ENCODE results near the gene PSMB3. TPM values are rescaled to one million over a fixed set of nuclear protein-coding genes. Genes with fewer than 3 reads are reported as not detected.
"Not testable (repeated sequence)": the region's sequence is repeated elsewhere in the genome, so short reads cannot be mapped to it uniquely, and the experiment has no call there.

The PSMB3 gene
- total RNA-seq, 1 donor from 2014 or later, result 179 TPM

- ATAC-seq, result peak; percentile 26
Observed at GRCh38 chr17:38749223-38750043, 3.1 kb upstream of the PSMB3 start.

DNA sequence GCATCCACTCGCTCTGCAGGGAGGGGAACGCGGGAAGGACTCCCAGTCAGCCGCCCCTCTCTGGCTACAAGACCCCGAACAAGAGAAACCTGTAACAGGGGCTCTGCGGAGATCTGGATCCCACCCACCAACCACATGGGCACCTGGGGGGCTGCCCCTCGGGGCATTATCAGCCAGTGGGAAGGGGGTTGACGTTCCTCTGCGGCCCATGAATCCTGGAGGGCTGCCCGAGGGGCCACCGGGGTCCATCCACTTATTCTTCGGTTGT lies 2.6 kb upstream of the PSMB3 start:
- no peak for ATAC-seq

DNA sequence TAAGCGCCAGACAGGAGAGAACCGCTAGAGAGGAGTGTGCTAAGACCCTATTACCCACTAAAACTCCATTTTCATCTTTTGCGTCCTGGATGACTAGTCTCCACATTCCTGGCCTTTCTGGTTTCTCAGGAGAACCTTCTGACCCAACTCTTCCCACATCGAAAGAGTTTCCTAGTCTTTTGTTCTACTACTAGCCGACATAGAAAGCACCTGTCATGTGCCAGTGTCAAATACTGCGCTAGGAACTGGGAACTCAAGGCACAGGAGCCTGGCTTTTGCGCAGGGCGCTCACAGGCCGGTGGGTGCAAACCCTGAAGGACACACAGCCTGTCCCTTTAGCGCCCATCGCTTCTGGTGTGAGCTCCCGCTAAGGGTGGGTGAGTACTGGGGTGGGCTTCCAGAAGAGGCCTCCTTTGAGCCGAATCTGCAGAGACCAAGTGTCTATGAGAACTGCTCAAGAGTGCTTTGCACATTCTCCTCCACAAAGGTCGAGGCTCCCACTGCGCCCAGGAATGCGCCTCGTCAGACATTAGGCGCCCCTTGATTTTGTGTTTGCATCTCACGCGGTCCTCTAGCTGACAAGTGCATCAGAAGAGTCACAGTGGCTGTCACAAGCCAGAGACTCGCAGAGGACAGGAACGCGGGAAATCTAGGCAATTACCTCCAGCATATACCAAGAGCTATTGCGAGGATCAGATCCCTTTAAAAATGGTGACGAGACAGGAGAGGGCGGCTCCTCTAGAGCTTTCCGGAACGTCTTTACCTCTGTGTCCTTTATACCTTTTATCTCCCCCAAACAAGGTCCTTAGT lies 2.0 kb upstream of the PSMB3 start:
- ATAC-seq, result no peak

DNA sequence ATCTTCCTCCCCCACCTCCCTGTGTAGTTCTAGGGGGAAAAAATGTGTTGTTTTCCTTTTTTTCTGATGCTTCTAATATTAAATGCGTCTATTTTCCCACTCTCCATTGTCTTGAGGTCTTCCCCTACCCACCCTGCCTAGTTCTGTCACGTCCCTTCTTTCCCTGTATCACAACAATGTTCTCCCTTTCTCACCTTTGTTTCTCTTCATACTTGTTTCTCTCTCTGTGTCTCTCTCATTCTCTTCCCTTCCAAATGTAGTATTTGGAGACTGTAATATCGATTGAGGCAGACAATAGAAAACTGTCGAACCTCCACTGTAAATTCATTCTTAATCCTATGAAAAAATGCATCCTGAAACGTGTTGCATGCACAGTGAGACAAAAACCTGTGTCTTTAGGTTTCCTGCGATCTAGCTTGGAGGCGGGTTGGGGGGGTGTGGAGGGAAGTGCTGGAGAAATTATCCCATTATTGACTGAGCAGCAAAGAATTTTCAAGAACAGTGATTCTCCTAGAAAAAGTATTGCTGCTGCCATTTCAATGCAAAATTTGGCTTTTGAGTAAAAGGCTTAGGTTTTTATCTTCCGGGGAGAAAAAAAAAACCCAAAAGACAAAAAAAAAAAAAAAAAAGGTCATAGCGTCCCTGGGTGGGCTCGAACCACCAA lies 1.3 kb upstream of the PSMB3 start:
- ATAC-seq, result no peak

DNA sequence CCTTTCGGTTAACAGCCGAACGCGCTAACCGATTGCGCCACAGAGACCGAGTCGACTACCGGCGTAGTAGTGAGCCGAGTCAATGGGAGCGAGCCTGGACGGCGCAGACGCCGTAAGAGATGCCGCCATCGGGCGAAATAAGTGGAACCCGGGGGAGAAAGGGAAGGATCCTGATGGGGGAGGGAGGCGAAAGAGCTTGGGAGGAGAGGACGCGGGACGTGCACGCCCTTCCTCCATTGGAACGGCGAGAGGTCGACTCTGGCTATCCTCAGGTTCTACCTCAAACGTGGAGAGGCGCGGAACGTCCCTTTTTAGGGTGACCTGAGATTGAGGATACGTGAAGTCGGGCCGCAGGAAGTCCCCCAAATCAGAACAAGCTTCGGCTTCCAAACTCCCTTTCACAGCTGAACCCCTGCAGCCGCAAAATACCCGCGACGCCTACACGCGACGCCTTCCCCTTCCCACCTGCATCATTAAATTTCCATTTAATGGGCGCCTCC lies 683 bp upstream of the PSMB3 start:
- ATAC-seq, result peak; percentile 58

- ATAC-seq, result no peak
Observed at GRCh38 chr17:38753071-38753506, 548 bp downstream of the PSMB3 start.

DNA sequence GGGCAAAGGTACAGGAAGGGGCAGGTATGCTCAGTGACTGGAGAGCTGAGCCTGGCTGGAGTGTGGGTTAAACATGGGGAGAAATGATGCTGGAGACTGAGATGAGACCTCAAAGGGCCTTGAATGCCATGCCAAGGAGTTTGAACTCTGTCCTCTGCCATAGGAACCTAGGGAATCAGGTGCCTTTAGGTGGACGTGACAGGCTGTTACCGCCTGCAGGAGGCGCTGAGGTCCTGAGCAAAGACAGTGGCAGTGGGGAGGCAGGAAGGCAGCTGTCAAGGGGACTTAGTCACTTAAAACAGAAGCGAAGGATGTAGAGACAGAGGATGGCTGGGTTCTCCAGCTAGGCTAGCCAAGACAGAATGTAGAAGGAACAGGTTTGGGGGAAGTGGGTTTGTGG lies 9.1 kb downstream of the PSMB3 start:
- no peak for ATAC-seq

GRCh38 chr17:38762231-38762630 lies 9.7 kb downstream of the PSMB3 start:
- ATAC-seq, result no peak

- ATAC-seq, result no peak
Observed at GRCh38 chr17:38766341-38766740, 13.8 kb downstream of the PSMB3 start.

GRCh38 chr17:38768417-38768816 lies 15.9 kb downstream of the PSMB3 start:
- ATAC-seq, result no peak

DNA sequence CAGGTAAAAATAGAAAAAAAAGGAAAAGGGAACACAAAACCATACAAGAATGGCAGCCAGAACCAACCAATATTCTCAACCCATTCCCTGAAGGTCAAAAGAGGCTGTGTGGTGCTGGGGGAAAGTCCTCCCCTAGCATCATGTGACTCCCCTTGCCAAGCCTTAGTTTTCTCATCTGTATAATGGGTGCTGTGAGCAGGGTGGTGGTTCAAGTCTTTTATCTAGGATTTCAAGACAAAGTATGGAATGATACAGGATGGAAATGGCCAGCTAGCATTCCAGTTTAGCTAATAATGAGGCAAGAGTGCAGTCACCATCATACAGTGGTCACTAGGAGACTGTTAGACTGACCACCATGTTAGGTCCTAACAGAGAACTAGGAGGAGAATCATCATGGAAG lies 20.7 kb downstream of the PSMB3 start:
- no peak for ATAC-seq

- no peak for ATAC-seq
Observed at GRCh38 chr17:38777641-38778250, 25.2 kb downstream of the PSMB3 start.

GRCh38 chr17:38779965-38780752 lies 27.6 kb downstream of the PSMB3 start:
- ATAC-seq, result no peak

DNA sequence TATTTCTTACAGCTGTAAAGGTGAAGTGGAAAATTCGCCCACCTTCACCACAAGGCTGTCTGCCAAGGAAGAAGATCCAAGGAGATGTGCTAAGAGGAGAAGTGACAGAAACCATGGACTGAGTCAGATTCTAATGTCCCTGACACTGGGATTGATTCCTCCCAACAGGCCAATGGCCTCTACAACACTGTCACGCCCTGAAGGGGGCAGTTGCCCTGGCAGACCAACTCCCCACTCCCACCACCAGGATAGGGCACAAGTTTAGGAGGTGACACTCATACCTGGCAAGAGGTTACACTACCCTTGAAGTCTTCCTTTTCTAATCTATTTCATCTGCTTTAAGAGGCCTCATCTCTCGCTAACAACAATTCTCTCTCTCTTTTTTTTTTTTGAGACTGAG lies 30.7 kb downstream of the PSMB3 start:
- no peak for ATAC-seq

DNA sequence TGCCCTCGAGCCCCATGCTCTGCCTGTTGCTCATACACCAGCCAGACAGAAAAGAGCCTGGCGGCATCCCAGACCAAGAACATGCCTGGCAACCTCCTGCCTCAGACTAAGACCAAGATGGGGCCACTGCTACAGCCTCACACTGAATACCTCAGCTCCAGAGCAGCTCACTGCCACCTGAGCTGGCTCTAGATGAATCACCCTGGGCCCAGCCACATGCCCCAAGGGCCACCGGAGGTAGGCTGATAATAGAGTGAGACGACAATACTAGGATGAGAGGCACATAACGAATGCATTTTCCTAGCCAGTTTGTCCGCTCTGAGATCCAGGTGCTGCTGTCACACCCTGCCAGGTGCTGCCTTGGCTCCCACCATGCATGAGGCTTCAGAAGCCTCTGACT lies 33.8 kb downstream of the PSMB3 start:
- peak; percentile 96 for ATAC-seq

- ATAC-seq, result not testable (repeated sequence)
Observed at GRCh38 chr17:38787999-38788398, 35.5 kb downstream of the PSMB3 start.

DNA sequence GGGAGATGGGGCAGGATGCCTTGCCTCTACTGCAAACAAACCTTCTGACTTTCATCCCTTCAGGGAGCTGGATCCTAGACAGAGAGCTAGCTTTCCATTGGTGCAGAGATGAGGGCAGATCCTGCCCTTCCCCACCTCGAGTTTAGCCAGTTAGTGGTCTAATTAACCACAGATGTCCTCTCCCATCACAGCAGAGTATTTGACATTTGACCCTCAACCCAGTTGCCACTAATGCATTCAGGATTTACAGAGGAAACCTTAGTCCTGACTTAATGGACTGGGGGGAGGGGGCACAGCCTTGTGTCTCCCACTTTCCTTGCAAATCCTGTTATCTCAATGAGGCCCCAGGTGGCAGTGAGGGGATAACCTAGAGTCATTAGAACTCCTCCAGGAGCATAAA lies 36.6 kb downstream of the PSMB3 start:
- ATAC-seq, result no peak

- ATAC-seq, result not testable (repeated sequence)
Observed at GRCh38 chr17:38790148-38790707, 37.7 kb downstream of the PSMB3 start.

DNA sequence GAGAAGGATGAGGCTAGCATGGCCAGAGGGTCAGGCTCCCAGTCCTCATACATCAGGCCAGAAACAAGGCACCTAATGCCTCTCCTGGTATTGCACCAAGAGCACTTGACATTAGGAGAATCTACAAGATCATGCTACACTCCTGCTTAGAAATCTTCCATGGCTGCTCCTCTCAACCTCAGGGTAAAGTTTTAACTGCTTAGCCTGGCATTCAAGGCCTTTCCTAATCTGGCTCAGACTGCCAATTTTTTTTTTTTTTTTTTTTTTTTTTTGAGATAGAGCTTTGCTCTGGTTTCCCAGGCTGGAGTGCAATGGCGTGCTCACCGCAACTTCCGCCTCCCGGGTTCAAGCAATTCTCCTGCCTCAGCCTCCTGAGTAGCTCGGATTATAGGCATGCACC lies 38.6 kb downstream of the PSMB3 start:
- no peak for ATAC-seq

DNA sequence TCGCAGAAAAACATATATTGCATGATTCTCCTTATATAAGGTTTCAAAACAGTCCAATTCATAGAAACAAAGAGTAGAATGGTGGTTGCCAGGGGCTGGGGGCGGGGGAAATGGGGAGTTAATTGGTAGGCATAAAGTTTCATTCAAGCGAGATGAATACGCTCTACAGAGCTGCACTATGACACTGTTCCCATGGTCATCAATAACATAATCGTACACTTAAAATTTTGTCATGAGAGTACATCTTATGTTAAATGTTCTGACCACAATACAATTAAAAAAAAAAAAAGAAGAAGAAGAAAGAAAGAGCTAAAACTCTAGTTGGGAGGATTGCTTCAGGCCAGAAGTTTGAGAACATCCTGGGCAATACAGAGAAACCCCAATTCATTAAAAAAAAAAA lies 41.7 kb downstream of the PSMB3 start:
- ATAC-seq, result no peak

DNA sequence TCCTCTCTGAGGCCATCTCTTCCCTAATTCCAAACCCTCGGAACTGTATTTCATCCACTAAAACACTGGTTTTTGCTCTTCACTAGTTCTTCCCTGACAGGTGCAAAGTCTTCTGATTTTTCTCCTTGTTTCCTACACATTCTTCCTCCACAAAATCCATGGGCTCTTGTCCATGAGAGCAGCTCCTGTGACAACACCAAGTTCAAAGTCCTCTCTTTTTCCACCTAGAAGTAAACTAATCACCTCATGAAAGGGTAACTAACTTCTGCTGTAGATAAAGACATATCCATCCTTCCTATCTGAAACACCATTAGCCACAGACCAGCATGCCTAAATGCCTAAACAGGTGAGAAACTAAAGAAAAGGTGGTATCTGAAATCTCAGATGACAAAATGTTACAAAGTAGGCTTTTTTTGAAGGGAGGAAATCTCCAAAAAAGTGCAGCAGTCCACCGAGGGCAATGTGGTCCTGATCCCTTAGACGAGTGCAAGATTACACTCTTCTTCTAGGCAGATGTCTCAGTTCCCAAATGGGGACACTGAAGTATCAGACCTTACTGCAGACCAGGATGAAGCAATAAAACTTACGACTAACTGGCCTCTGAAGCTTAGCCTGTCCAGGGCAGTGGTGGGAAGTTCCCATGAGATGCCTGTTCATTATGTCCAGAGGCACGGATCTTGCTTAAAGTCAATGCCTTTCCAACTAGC lies 44.1 kb downstream of the PSMB3 start:
- no peak for ATAC-seq
